Jurkat, Clone E6-1 (cell line): ENCODE results near the gene SUN5.
"Not testable (repeated sequence)": the region's sequence is repeated elsewhere in the genome, so short reads cannot be mapped to it uniquely, and the experiment has no call there.

ENCODE experiments used
- DNase-seq: peaks from one replicate; pipeline ENCODE4 v3.0.0-alpha.2; 2011; ENCODE audit warnings: low read depth, low spot score
- H3K4me3 ChIP-seq: 2 replicates; pipeline ENCODE4 v1.5.1; 2011; ENCODE audit warnings: mild to moderate bottlenecking, low read length, control low read depth, moderate library complexity

The SUN5 gene

GRCh38 chr20:32957459-32957858 is 46.8 kb downstream of the SUN5 start:
- H3K4me3 ChIP-seq = no peak overlapping the region

DNA sequence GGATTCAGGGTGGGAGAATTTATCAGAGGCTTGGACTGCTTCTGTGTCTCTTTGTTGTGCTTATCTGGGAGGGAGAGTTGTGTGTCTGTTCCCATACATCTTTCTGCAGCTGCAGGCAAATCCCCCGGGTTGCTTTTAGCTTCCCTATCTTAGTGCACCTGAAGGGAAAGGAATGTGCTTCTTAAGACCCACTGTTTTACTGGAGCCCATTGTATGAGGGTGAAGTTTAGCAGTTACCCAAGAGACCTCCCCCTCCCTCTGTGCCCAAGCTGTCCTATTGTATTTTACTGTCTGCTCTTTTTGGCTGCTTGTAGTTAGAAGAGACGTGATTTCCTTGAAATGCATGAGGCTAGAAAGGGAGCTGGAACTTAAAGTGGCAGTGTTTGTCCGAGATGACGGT is 53.7 kb downstream of the SUN5 start:
- H3K4me3 ChIP-seq, DNase-seq: not testable (repeated sequence)

More at GRCh38 chr20:32957459-32957858, 46.8 kb downstream of the SUN5 start:
- no peak for DNase-seq

DNA sequence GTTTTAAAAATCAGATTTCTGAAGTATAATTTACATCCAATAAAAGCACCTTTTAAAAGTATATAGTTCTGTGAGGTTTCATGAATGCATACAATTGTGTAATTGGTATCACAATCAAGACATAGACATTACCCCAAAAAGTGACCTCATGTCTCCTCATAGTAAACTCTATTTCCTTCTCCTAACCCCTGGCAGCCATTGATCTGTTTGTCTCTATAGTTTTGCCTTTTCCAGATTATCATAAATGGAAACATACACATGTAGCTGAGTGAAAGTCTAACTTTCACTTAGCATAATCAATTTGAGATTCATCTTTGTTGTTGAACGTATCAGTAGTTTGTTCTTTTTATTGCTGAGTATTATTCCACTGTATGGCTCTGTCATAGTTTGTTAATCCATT is 57.6 kb downstream of the SUN5 start:
- no peak for DNase-seq
- no peak overlapping the region for H3K4me3 ChIP-seq

DNA sequence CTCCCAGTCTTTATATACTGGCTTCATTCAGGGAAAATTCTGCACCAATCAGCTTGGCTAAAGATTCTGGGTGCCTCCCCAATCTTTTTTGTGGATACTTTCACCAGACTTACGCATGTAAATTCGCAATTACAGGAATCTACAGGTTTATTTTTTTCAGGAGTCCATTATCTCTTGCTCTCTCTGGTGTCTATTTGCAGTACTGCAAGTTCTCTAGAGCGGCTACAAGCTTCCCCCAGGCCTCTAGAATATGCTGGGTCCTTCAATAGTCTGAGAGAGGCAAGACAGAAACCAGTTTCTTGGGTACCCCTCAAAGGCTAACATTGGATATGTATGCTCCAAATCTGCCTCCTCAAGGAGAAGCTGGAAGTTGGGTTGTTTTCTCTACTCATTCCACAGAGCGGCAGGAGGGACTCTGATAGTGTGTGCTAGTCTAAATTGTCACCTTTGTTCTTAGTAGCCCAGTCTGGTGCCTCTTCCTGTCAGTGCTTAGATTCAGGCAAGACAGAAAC is 58.5 kb downstream of the SUN5 start:
- H3K4me3 ChIP-seq = no peak overlapping the region
- DNase-seq = peak; percentile 57

DNA sequence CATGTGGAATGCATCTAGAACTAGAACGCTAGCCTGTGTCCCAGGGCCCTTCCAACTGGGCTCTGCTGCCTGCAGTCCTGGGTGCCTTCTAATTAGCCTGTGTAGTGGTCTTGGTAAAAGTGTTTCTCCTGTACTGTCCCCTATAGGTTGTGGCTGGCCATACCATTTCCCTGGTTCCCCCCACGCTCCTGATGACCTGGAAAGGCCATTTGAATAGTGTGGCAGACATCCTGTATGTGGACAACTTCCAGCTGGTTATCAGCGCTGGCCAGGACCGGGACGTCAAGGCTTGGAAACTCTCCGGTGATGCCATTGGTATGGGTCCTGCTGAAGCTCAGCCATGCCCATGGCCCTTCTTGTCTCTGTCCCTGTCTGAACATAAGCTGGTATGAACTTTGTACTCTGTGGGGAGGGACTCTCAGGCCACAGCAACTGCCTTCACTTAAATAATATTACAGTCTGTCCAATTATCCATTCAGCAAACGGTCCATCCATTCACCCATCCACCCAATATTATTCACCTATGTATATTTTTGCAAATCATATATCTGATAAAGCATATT is 60.7 kb downstream of the SUN5 start:
- no peak overlapping the region for H3K4me3 ChIP-seq
- DNase-seq = no peak

DNA sequence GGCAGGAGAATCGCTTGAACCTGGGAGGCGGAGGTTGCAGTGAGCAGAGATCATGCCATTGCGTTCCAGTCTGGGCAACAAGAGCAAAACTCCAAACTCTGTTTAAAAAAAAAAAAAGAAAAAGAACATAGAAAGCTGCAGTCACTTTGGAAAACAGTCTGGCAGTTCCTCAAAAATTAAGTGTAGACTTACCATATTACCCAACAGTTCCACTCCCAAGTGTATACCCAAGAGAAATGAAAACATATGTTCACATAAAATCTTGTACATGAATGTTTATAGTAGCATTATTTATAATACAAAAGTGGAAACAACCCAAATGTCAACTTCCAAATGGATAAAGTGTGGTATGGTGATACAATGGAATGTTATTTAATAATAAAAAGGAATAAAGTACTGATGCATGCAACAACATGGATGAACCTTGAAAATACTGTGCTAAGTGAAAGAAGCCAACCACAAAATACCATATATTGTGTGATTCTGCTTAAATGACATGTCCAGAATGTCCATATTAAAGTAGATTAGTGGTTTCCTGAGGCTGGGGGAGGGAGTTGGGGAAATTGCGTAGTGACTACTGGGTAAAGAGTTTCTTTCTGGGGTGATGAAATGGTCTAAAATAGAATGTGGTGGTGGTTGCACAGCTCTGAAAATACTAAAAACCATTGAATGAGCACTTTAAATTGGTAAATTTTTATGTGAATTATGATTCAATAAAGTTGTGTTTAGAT is 62.9 kb downstream of the SUN5 start:
- DNase-seq = no peak
- H3K4me3 ChIP-seq = no peak overlapping the region

- DNase-seq = no peak
These were observed 69.7 kb downstream of the SUN5 start for GRCh38 chr20:32934580-32934979.

More at GRCh38 chr20:32934580-32934979, 69.7 kb downstream of the SUN5 start:
- H3K4me3 ChIP-seq = no peak overlapping the region
